Measurements from ENCODE around the gene TAGLN.

The TAGLN gene

GRCh38 chr11:117177534-117178209, 21.5 kb upstream of the TAGLN start:
- H3F3A ChIP-seq (ENCODE audit: control insufficient read depth, insufficient read depth) = peaks cover 8% of the 10 kb centered on the region
- H3K27ac ChIP-seq (ENCODE audit: low read depth, low read length) = 0 out of 2 replicates have a peak overlapping the region, but pooled peaks have one; percentile 5
- 0 out of 2 replicates have a peak, but pooled peaks cover 7% of the 10 kb centered on the region for H3K36me3 ChIP-seq (ENCODE audit: control insufficient read depth, low read length)
- H3K79me2 ChIP-seq (ENCODE audit: control insufficient read depth, low read length) = peaks cover 3% of the 10 kb centered on the region; the same call in 1 of the 2 replicates
- H4K20me1 ChIP-seq (ENCODE audit: control insufficient read depth, insufficient read depth, low read depth, low read length) = no peaks in the 10 kb centered on the region
- peaks cover 34% of the 10 kb centered on the region for H3K4me1 ChIP-seq (ENCODE audit: control insufficient read depth, low read length)
- no peaks in the 10 kb centered on the region for H3K27me3 ChIP-seq (ENCODE audit: control insufficient read depth, low read length)
- TF ChIP-seq EZH2phosphoT487 (IDR thresholded peaks at IDR 0.05; ENCODE audit: borderline replicate concordance, low read length) = no peak
- TF ChIP-seq CTCF (IDR thresholded peaks at IDR 0.05; ENCODE audit: low read depth, low read length, poor library complexity, severe bottlenecking) = no peak
- peak overlapping the region; percentile 98 for H3K4me2 ChIP-seq (ENCODE audit: low read length)
- no peaks in the 10 kb centered on the region for H3K9me2 ChIP-seq (replicated peaks; ENCODE audit: control insufficient read depth, low read length)
- no peaks in the 10 kb centered on the region for H3K9me3 ChIP-seq (ENCODE audit: control insufficient read depth, insufficient read depth, low read length)
- H3K4me3 ChIP-seq (ENCODE audit: low read length) = peak overlapping the region; percentile 97

DNA sequence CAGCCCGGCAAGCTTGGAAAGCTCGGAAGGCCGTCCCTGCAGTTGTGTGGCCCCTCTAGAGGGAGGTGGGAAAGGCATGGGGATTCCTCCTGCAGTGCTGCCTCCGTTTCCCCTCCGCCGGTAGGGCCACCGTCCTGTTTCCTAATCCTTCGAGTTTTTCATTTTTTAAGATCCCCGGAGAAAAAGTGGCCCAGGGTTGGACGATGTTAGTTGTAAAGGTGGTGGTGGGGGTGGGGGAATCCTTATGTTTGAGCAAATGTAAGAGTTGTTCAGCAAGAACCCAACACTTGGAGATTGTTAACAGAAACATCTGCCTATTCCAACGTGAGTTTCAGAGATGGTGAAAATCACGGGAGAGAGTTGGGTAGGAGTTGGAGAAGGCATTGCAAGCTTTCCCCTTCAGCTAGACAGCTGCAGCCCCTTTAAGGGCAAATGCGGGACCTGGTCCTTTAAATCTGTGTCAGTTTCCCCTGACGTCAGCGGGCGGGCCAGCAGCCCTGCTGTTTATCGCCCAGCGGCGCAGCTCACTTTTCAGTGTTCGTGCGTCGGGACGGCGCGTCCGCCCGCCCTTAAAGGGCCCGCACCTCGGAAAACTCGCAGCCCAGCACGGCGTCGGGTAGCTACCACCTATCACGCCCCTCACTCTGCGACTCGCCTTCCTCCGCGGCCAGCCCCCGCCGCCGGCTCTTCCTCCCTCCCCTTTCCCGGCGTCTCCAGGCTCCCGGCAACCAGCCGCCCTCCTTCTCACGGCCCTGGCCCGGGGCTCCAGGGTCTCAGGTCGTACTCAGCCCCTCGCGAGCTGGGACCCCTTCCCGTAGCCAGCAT, 20.7 kb upstream of the TAGLN start, which contains the start of gene SIDT2:
Gene SIDT2 (plus strand): TSS at position 534 of the 825 bp plus-strand sequence. CDS start 521 bp downstream, outside the sequence.
- TF ChIP-seq CTCF (IDR thresholded peaks at IDR 0.05; ENCODE audit: low read depth, low read length, poor library complexity, severe bottlenecking) (no peak), EZH2phosphoT487 (IDR thresholded peaks at IDR 0.05; ENCODE audit: borderline replicate concordance, low read length) (no peak)
- H3K4me2 ChIP-seq (ENCODE audit: low read length) = peak within 1 kb of the TSS; percentile 98
- H3K4me3 ChIP-seq (ENCODE audit: low read length) = peak within 1 kb of the TSS; percentile 97
- no peaks in the 10 kb centered on the region for H3K27me3 ChIP-seq (ENCODE audit: control insufficient read depth, low read length)
- H4K20me1 ChIP-seq (ENCODE audit: control insufficient read depth, insufficient read depth, low read depth, low read length) = no peaks in the 10 kb centered on the region
- H3F3A ChIP-seq (ENCODE audit: control insufficient read depth, insufficient read depth) = peaks cover 7% of the 10 kb centered on the region
- H3K79me2 ChIP-seq (ENCODE audit: control insufficient read depth, low read length) = peaks cover 3% of the 10 kb centered on the region; the same call in 1 of the 2 replicates
- peak within 1 kb of the TSS; percentile 33 for H3K27ac ChIP-seq (ENCODE audit: low read depth, low read length)
- no peaks in the 10 kb centered on the region for H3K9me3 ChIP-seq (ENCODE audit: control insufficient read depth, insufficient read depth, low read length)
- H3K4me1 ChIP-seq (ENCODE audit: control insufficient read depth, low read length) = peaks cover 34% of the 10 kb centered on the region
- 0 out of 2 replicates have a peak, but pooled peaks cover 8% of the 10 kb centered on the region for H3K36me3 ChIP-seq (ENCODE audit: control insufficient read depth, low read length)
- H3K9me2 ChIP-seq (replicated peaks; ENCODE audit: control insufficient read depth, low read length) = no peaks in the 10 kb centered on the region

- no peaks in the 10 kb centered on the region for H4K20me1 ChIP-seq (ENCODE audit: control insufficient read depth, insufficient read depth, low read depth, low read length)
- no peaks in the 10 kb centered on the region for H3K27me3 ChIP-seq (ENCODE audit: control insufficient read depth, low read length)
- H3K27ac ChIP-seq (ENCODE audit: low read depth, low read length) = peak overlapping the region; percentile 33
- H3K4me2 ChIP-seq (ENCODE audit: low read length) = peak overlapping the region; percentile 98
- H3K9me3 ChIP-seq (ENCODE audit: control insufficient read depth, insufficient read depth, low read length) = no peaks in the 10 kb centered on the region
- no peaks in the 10 kb centered on the region for H3K9me2 ChIP-seq (replicated peaks; ENCODE audit: control insufficient read depth, low read length)
- H3K79me2 ChIP-seq (ENCODE audit: control insufficient read depth, low read length) = peaks cover 3% of the 10 kb centered on the region; the same call in 1 of the 2 replicates
- TF ChIP-seq CTCF (IDR thresholded peaks at IDR 0.05; ENCODE audit: low read depth, low read length, poor library complexity, severe bottlenecking) (no peak), EZH2phosphoT487 (IDR thresholded peaks at IDR 0.05; ENCODE audit: borderline replicate concordance, low read length) (no peak)
- H3F3A ChIP-seq (ENCODE audit: control insufficient read depth, insufficient read depth) = peaks cover 6% of the 10 kb centered on the region; the same call in 1 of the 2 replicates
- peak overlapping the region; percentile 97 for H3K4me3 ChIP-seq (ENCODE audit: low read length)
- peaks cover 34% of the 10 kb centered on the region for H3K4me1 ChIP-seq (ENCODE audit: control insufficient read depth, low read length)
- 0 out of 2 replicates have a peak, but pooled peaks cover 8% of the 10 kb centered on the region for H3K36me3 ChIP-seq (ENCODE audit: control insufficient read depth, low read length)
Measured at GRCh38 chr11:117179048-117179999, 19.8 kb upstream of the TAGLN start.

Measured in DOHH2 (cell line).